HUES48 (cell line): Measurements from ENCODE around the gene BTG4.

Experiments used
- H3K27ac ChIP-seq: one replicate; pipeline ENCODE4 v1.7.0; 2013; ENCODE audit warnings: low read depth, low read length, inconsistent platforms
- H3K27me3 ChIP-seq: 2 replicates; pipeline ENCODE4 v1.6.1; 2013; ENCODE audit warnings: mild to moderate bottlenecking, low read length; ENCODE audit not compliant: control insufficient read depth, insufficient read depth
- H3K36me3 ChIP-seq: 2 replicates; pipeline ENCODE4 v1.6.1; 2013; ENCODE audit warnings: low read length; ENCODE audit not compliant: control insufficient read depth, insufficient read depth
- H3K4me1 ChIP-seq: 2 replicates; pipeline ENCODE4 v1.6.1; 2013; ENCODE audit warnings: mild to moderate bottlenecking, low read length; ENCODE audit not compliant: control insufficient read depth, insufficient read depth
- H3K4me3 ChIP-seq: 2 replicates; pipeline ENCODE4 v1.5.1; 2013; ENCODE audit warnings: mild to moderate bottlenecking, low read depth, low read length
- H3K9ac ChIP-seq: 2 replicates; pipeline ENCODE4 v1.6.1; 2013; ENCODE audit warnings: mild to moderate bottlenecking, low read depth, low read length, moderate library complexity
- H3K9me3 ChIP-seq: 2 replicates; pipeline ENCODE4 v1.6.1; 2013; ENCODE audit warnings: low read length; ENCODE audit not compliant: control insufficient read depth, insufficient read depth

BTG4 gene

DNA sequence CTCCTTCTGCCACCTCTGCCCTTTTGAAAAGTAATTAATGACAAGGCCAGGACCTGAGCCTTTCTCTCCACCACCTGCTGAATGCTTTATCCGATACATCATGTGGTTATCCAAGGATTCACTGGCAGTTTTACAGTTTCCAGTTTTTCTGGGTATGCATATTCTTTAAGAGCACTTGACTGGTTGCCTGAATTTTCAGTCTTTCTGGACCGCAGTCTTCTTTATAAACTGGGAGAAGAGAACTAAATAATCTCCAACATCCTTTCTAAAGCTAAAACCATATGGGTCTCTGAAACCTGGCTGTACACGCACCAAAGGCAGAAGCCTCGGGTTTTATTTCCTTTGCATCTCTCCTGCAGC, 65.1 kb downstream of the BTG4 start:
- Histone ChIP-seq H3K4me1 (0 out of 2 replicates have a peak, but pooled peaks cover 6% of the 10 kb centered on the region), H3K9me3 (no peaks in the 10 kb centered on the region), H3K4me3 (no peak overlapping the region), H3K36me3 (no peaks in the 10 kb centered on the region), H3K27ac (no peak overlapping the region), H3K27me3 (no peaks in the 10 kb centered on the region), H3K9ac (no peak overlapping the region)

DNA sequence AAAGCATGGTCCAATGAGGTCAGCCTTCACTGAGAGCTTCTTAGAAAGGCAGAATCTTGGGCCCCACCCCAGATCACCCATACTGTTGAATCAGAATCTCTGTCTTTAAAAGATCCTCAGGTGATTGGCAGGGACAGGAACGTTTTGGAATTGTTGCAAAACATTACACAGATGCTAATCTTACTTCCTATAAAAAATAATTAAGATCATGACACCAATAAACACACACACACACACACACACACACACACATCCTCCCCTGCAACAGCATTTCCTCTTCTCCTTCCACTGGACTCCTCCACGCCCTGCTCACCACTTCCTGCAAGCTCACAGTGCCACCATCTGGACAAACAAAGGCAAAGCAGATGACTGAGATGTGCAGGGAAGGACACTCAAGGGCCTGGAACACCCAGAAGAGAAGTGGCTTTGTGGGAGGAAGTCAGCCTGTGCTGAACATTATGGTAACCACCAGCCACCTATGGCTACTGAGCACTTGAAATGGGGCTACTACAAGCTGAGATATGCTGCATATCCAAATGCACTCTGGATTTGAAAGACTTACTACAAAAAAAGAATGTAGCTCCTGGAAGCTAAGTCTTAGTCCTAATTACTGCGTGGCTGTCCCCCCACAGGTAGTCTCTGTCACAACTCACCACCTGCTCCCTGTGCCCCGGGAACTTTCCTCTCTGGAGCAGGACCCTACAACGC, 65.6 kb downstream of the BTG4 start:
- no peak overlapping the region for H3K9ac ChIP-seq
- no peaks in the 10 kb centered on the region for H3K36me3 ChIP-seq
- H3K27ac ChIP-seq, result no peak overlapping the region
- no peak overlapping the region for H3K4me3 ChIP-seq
- H3K9me3 ChIP-seq, result no peaks in the 10 kb centered on the region
- H3K27me3 ChIP-seq, result no peaks in the 10 kb centered on the region
- H3K4me1 ChIP-seq, result 0 out of 2 replicates have a peak, but pooled peaks cover 6% of the 10 kb centered on the region

GRCh38 chr11:111445586-111445985, 66.6 kb downstream of the BTG4 start:
- Histone ChIP-seq H3K27me3 (no peaks in the 10 kb centered on the region), H3K4me1 (0 out of 2 replicates have a peak, but pooled peaks cover 6% of the 10 kb centered on the region), H3K9ac (no peak overlapping the region), H3K4me3 (no peak overlapping the region), H3K27ac (no peak overlapping the region), H3K36me3 (no peaks in the 10 kb centered on the region), H3K9me3 (no peaks in the 10 kb centered on the region)
